ENCODE results near the gene SPRR2E.
"Not testable (repeated sequence)": the region's sequence is repeated elsewhere in the genome, so short reads cannot be mapped to it uniquely, and the experiment has no call there.

DNA sequence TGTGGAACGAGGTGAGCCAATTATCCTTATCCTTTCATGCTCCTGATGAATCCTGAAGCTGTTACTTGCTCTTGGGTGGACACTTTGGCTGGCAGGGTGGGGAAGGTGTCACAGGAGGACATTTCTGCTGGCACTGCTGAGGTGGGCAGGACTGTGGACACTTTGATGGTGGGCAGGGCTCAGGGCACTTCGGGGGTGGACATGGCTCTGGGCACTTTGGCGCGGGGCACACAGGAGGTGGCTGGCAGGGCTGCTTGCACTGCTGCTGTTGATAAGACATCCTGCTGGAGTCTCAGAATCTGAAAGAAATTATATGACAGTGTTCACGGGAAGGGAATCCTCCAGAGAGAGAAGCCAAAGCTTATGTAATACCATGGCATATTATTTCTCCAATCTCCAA, 18.1 kb upstream of the SPRR2E start:
- TF ChIP-seq, protein P1, sequence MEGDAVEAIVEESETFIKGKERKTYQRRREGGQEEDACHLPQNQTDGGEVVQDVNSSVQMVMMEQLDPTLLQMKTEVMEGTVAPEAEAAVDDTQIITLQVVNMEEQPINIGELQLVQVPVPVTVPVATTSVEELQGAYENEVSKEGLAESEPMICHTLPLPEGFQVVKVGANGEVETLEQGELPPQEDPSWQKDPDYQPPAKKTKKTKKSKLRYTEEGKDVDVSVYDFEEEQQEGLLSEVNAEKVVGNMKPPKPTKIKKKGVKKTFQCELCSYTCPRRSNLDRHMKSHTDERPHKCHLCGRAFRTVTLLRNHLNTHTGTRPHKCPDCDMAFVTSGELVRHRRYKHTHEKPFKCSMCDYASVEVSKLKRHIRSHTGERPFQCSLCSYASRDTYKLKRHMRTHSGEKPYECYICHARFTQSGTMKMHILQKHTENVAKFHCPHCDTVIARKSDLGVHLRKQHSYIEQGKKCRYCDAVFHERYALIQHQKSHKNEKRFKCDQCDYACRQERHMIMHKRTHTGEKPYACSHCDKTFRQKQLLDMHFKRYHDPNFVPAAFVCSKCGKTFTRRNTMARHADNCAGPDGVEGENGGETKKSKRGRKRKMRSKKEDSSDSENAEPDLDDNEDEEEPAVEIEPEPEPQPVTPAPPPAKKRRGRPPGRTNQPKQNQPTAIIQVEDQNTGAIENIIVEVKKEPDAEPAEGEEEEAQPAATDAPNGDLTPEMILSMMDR (IDR thresholded peaks at IDR 0.05), result not testable (repeated sequence)
- not testable (repeated sequence) for TF ChIP-seq POLR2A, POLR2AphosphoS5, EP300 (IDR thresholded peaks at IDR 0.05)
